HepG2 (cell line): ENCODE measurements around the gene LRRC25. TPM values are rescaled to one million over a fixed set of nuclear protein-coding genes. Genes with fewer than 3 reads are reported as not detected.

Source experiments
- CEBPZ ChIP-seq: IDR thresholded peaks from 2 replicates; pipeline ENCODE4 v1.6.1; 2012; ENCODE audit warnings: low read length, improper control_type of control experiment
- ERF ChIP-seq: IDR thresholded peaks from 2 replicates; pipeline ENCODE4 v1.6.1; 2018; ENCODE audit warnings: missing biosample characterization, missing genetic modification reagents
- ESRRA ChIP-seq: sonication (generic); formaldehyde crosslinking; IDR thresholded peaks from 2 replicates; pipeline ENCODE4 v1.5.1; 2020; ENCODE audit warnings: mild to moderate bottlenecking, low read depth, missing genetic modification reagents
- FOXJ3 ChIP-seq: sonication (generic); formaldehyde crosslinking; IDR thresholded peaks from 2 replicates; pipeline ENCODE4 v1.4.0; 2020; ENCODE audit warnings: missing genetic modification reagents, mild to moderate bottlenecking, borderline replicate concordance
- IRF9 ChIP-seq: sonication (generic); formaldehyde crosslinking; IDR thresholded peaks from 2 replicates; pipeline ENCODE4 v1.8.0; 2022; ENCODE audit warnings: missing genetic modification reagents, mild to moderate bottlenecking, borderline replicate concordance
- KDM2A ChIP-seq: sonication (generic); formaldehyde crosslinking; IDR thresholded peaks from 2 replicates; pipeline ENCODE4 v1.4.0; 2020; ENCODE audit warnings: low read depth, missing genetic modification reagents, borderline replicate concordance
- KLF13 ChIP-seq: sonication (generic); formaldehyde crosslinking; IDR thresholded peaks from 2 replicates; pipeline ENCODE4 v1.4.0; 2020; ENCODE audit warnings: mild to moderate bottlenecking, missing genetic modification reagents
- KLF16 ChIP-seq, 2 experiments: sonication (generic) in 1 of 2; formaldehyde crosslinking in 1 of 2; IDR thresholded peaks; 2 replicates each; pipeline versions ENCODE4 v1.6.1 to v1.8.0; 2016 to 2023; ENCODE audit warnings: missing genetic modification reagents in 2 of 2, missing compliant biosample characterization in 1 of 2
- MYNN ChIP-seq: sonication (generic); formaldehyde crosslinking; IDR thresholded peaks from 2 replicates; pipeline ENCODE4 v1.4.0; 2020; ENCODE audit warnings: mild to moderate bottlenecking, low read depth, missing genetic modification reagents
- NR2C2 ChIP-seq: sonication (generic); formaldehyde crosslinking; IDR thresholded peaks from 2 replicates; pipeline ENCODE4 v1.4.0; 2020; ENCODE audit warnings: missing genetic modification reagents, mild to moderate bottlenecking, moderate library complexity, borderline replicate concordance
- NR2F1 ChIP-seq, 2 experiments: fragments of 450-650 bp in 1 of 2; formaldehyde crosslinking in 1 of 2; IDR thresholded peaks; 2 replicates each; pipeline versions ENCODE4 v1.5.0 to v1.6.1; 2016 to 2020; ENCODE audit warnings: mild to moderate bottlenecking in 1 of 2, missing compliant biosample characterization in 1 of 2, missing genetic modification reagents in 1 of 2, moderate library complexity in 1 of 2
- RBFOX2 ChIP-seq: fragments of 200-400 bp; formaldehyde crosslinking; IDR thresholded peaks from 2 replicates; pipeline ENCODE4 v1.6.1; 2017; ENCODE audit warnings: low read depth, mild to moderate bottlenecking, low read length
- REPIN1 ChIP-seq: sonication (generic); formaldehyde crosslinking; IDR thresholded peaks from 2 replicates; pipeline ENCODE4 v1.8.0; 2022; ENCODE audit warnings: missing genetic modification reagents, low read depth, mild to moderate bottlenecking, borderline replicate concordance
- RFX3 ChIP-seq: IDR thresholded peaks from 2 replicates; pipeline ENCODE4 v1.6.1; 2016; ENCODE audit warnings: missing biosample characterization, missing genetic modification reagents
- SIN3A ChIP-seq: IDR thresholded peaks from 2 replicates; pipeline ENCODE4 v1.6.1; 2011; ENCODE audit warnings: low read depth, mild to moderate bottlenecking, control low read depth, low read length, borderline replicate concordance
- SIX4 ChIP-seq: sonication (generic); formaldehyde crosslinking; IDR thresholded peaks from 2 replicates; pipeline ENCODE4 v1.4.0; 2020; ENCODE audit warnings: missing genetic modification reagents
- THAP8 ChIP-seq: sonication (generic); formaldehyde crosslinking; IDR thresholded peaks from 2 replicates; pipeline ENCODE4 v1.5.1; 2020; ENCODE audit warnings: missing genetic modification reagents, mild to moderate bottlenecking, borderline replicate concordance
- ZNF546 ChIP-seq: sonication (generic); formaldehyde crosslinking; conservative IDR thresholded peaks from 2 replicates; pipeline ENCODE4 v1.8.1; 2023; ENCODE audit warnings: mild to moderate bottlenecking, missing genetic modification reagents
- ZNF607 ChIP-seq: sonication (generic); formaldehyde crosslinking; IDR thresholded peaks from 2 replicates; pipeline ENCODE4 v1.5.1; 2020; ENCODE audit warnings: missing genetic modification reagents, mild to moderate bottlenecking, borderline replicate concordance
- ZNF687 ChIP-seq: sonication (generic); formaldehyde crosslinking; IDR thresholded peaks from 2 replicates; pipeline ENCODE4 v1.5.1; 2020; ENCODE audit warnings: mild to moderate bottlenecking, missing genetic modification reagents, moderate library complexity
- polyA plus RNA-seq, 8 experiments: library from polyadenylated mRNA; depleted of rRNA in 3 of 8; stranded (reverse) in 7 of 8; unstranded in 1 of 8; fragments of >200 nt; fragmentation: Illumina TruSeq in 4 of 8; extraction: Trizol in 4 of 8; gene quantifications; 2 replicates each; pipeline versions ENCODE4 v1.2.1 to v1.2.3, GENCODE V29; 2011 to 2016; ENCODE audit warnings: low read depth in 4 of 8, missing spikeins in 1 of 8, mixed read lengths in 1 of 8; ENCODE audit not compliant: insufficient read depth in 1 of 8
- total RNA-seq, 5 experiments: library from RNA; depleted of rRNA; stranded (reverse); fragments of >200 nt; fragmentation: Illumina TruSeq; extraction: Trizol; gene quantifications; 2 replicates each; pipeline ENCODE4 v1.2.3, GENCODE V29; 2016; ENCODE audit warnings: low read depth in 1 of 5

The LRRC25 gene
- total and polyA plus RNA-seq, 2 of the 13 experiments (the other 11 are each of a cell fraction or from before 2014, with no cell fraction given) = 0.13 to 0.53 TPM

- no peak for TF ChIP-seq CEBPZ
- TF ChIP-seq THAP8 (CRISPR knock-in tag) = no peak
- peak; percentile 76; the same call in 1 of the 2 replicates for TF ChIP-seq REPIN1 (CRISPR knock-in tag)
- TF ChIP-seq NR2F1 (CRISPR knock-in tag; IDR thresholded peaks at IDR 0.05) = peak; percentile 61 to 74; a peak in 3 of 4 replicates
- TF ChIP-seq ERF (CRISPR knock-in tag) = no peak
- TF ChIP-seq MYNN (CRISPR knock-in tag) = no peak
- no peak for TF ChIP-seq KDM2A
- no peak for TF ChIP-seq ZNF546 (CRISPR knock-in tag)
- TF ChIP-seq IRF9 (CRISPR knock-in tag) = no peak
- no peak for TF ChIP-seq RFX3 (CRISPR knock-in tag)
- TF ChIP-seq KLF16 (CRISPR knock-in tag; IDR thresholded peaks at IDR 0.05) = 0 out of 4 replicates have a peak, but pooled peaks of 1 of the 2 experiments have one; percentile 36
- TF ChIP-seq RBFOX2 = no peak
- TF ChIP-seq ESRRA (CRISPR knock-in tag) = no peak; the same call in 1 of the 2 replicates
- TF ChIP-seq NR2C2 (CRISPR knock-in tag) = peak; percentile 80; the same call in 1 of the 2 replicates
- no peak for TF ChIP-seq KLF13 (CRISPR knock-in tag)
- peak; percentile 89 for TF ChIP-seq ZNF687 (CRISPR knock-in tag)
- no peak for TF ChIP-seq ZNF607
- TF ChIP-seq FOXJ3 = no peak; the same call in 1 of the 2 replicates
- TF ChIP-seq SIN3A = no peak
- no peak for TF ChIP-seq SIX4 (CRISPR knock-in tag)
Measured at GRCh38 chr19:18362934-18363542, 34.4 kb downstream of the LRRC25 start (continued).
